Ishikawa (cell line): ENCODE results near the gene PLOD1.
A peak's percentile ranks its signal among the peaks of the same experiment; 100 is the strongest.

Source experiments
- CEBPB ChIP-seq: IDR thresholded peaks from 2 replicates; pipeline ENCODE4 v1.6.1; 2012
- CREB1 ChIP-seq: IDR thresholded peaks from 2 replicates; pipeline ENCODE4 v1.6.1; 2012; ENCODE audit warnings: low read depth
- EGR1 ChIP-seq: IDR thresholded peaks from 2 replicates; pipeline ENCODE4 v1.6.1; 2012
- EP300 ChIP-seq: IDR thresholded peaks from 2 replicates; pipeline ENCODE4 v1.6.1; 2012; ENCODE audit warnings: borderline replicate concordance
- FOXM1 ChIP-seq: IDR thresholded peaks from 2 replicates; pipeline ENCODE4 v1.6.1; 2012; ENCODE audit warnings: low read depth, borderline replicate concordance
- NFIC ChIP-seq: IDR thresholded peaks from 2 replicates; pipeline ENCODE4 v1.6.1; 2012
- RAD21 ChIP-seq: IDR thresholded peaks from 2 replicates; pipeline ENCODE4 v1.6.1; 2012; ENCODE audit warnings: low read depth
- REST ChIP-seq: IDR thresholded peaks from 2 replicates; pipeline ENCODE4 v1.6.1; 2012; ENCODE audit warnings: low read depth, mild to moderate bottlenecking
- TAF1 ChIP-seq: IDR thresholded peaks from 2 replicates; pipeline ENCODE4 v1.6.1; 2012; ENCODE audit warnings: low read depth, mild to moderate bottlenecking
- TCF12 ChIP-seq: IDR thresholded peaks from 2 replicates; pipeline ENCODE4 v1.6.1; 2012; ENCODE audit warnings: low read depth
- TEAD4 ChIP-seq: IDR thresholded peaks from 2 replicates; pipeline ENCODE4 v1.6.1; 2012
- USF1 ChIP-seq: IDR thresholded peaks from 2 replicates; pipeline ENCODE4 v1.6.1; 2012
- YY1 ChIP-seq: IDR thresholded peaks from 2 replicates; pipeline ENCODE4 v1.6.1; 2012; ENCODE audit warnings: low read depth
- ZBTB7A ChIP-seq: IDR thresholded peaks from 2 replicates; pipeline ENCODE4 v1.6.1; 2012; ENCODE audit warnings: low read depth
- TF ChIP-seq, protein P1 (sequence below): IDR thresholded peaks from 2 replicates; pipeline ENCODE4 v1.6.1; 2012

PLOD1 gene

DNA sequence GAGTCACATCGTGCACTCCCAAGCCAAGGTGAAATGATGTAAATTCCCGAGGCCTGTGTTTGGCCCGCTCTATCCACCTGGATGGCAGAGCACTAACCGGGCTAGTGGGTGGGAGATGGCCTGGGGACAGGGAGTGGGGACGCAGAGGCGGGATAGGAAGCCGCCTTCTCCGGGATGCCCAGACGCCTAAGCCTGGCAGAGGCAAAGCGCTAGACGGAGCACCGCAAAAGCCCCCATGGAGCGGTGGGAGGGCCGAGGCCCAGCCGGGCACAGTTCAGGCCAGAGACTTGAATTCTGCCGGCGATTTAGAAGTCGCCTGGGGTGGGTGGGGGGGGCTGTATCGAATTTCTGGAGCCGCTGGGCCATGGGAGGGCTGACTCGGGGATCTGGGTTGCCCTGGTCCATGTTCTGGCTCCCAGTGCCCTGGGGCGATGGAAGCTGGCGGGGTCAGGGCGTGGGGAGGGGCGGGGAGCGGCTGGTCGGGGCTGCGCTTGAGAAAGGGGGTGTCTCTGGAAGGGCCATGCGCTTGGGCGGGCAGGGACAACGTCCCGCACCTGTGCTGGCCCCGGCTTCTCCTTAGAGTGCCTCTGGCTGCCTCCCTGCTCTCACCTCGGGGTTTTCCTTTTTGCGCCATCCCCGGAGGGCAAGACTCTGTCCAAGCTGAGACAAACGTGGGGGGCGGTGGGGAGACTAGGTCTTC, 36.3 kb upstream of the PLOD1 start:
- no peak for TF ChIP-seq CREB1
- TF ChIP-seq RAD21 = no peak
- TF ChIP-seq EP300 = no peak
- no peak for TF ChIP-seq USF1
- TF ChIP-seq TAF1 = no peak
- TF ChIP-seq FOXM1 = no peak
- TF ChIP-seq, protein P1, sequence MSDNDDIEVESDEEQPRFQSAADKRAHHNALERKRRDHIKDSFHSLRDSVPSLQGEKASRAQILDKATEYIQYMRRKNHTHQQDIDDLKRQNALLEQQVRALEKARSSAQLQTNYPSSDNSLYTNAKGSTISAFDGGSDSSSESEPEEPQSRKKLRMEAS = no peak

GRCh38 chr1:11898831-11899467, 35.6 kb upstream of the PLOD1 start:
- TF ChIP-seq RAD21 (no peak), REST (peak; percentile 97)

- TF ChIP-seq FOXM1 (no peak), TCF12 (no peak), NFIC (no peak), YY1 (no peak), TEAD4 (no peak), EP300 (no peak), CEBPB (no peak), TAF1 (no peak), CREB1 (no peak), REST (no peak), RAD21 (no peak), USF1 (no peak), EGR1 (no peak), ZBTB7A (no peak)
- TF ChIP-seq, protein P1 = no peak
These were observed 31.3 kb upstream of the PLOD1 start for GRCh38 chr1:11903210-11903609.

GRCh38 chr1:11904978-11905377, 29.5 kb upstream of the PLOD1 start:
- TF ChIP-seq REST (no peak), EGR1 (no peak), USF1 (no peak), EP300 (no peak), CREB1 (no peak), TEAD4 (no peak), CEBPB (no peak), TCF12 (no peak), NFIC (no peak), RAD21 (no peak)
- TF ChIP-seq, protein P1 = no peak
